ENCODE data around the gene DLK1. TPM values are rescaled to one million over a fixed set of nuclear protein-coding genes. Genes with fewer than 3 reads are reported as not detected.

The DLK1 gene
- total and polyA plus RNA-seq, 11 donors = 1.4 to 52.4 (median 9.3) TPM

- WGBS, 4 donors = 78 to 80% (median 80%) methylated on average over 10 to 17 of the region's 17 CpGs
- H3K4me3 ChIP-seq = no peak overlapping the region
- intact Hi-C loops (cut with DNase I) = no loop called here
- DNase-seq (peak in 3 of 5 donors; percentile 5 to 11 (median 9)), ATAC-seq (no peak)
- no peaks in the 10 kb centered on the region for H3K36me3 ChIP-seq
- no peak for TF ChIP-seq POLR2A (IDR thresholded peaks at IDR 0.05)
- no peak for TF ChIP-seq CTCF (IDR thresholded peaks at IDR 0.05)
- peaks cover 0 to 17% (median 0%) of the 10 kb centered on the region in 9 donors for H3K27me3 ChIP-seq
- H3K27ac ChIP-seq = no peak overlapping the region
- no peaks in the 10 kb centered on the region for H3K4me1 ChIP-seq
- peaks cover 0 to 8% (median 0%) of the 10 kb centered on the region in 12 donors for H3K9me3 ChIP-seq
Observed at GRCh38 chr14:100737526-100737925, 10.8 kb downstream of the DLK1 start.

- peaks cover 0 to 14% (median 0%) of the 10 kb centered on the region in 9 donors for H3K27me3 ChIP-seq
- intact Hi-C loops (cut with DNase I) = no loop called here
- no peak overlapping the region for H3K27ac ChIP-seq
- DNase-seq (peak in 3 of 5 donors; percentile 4 to 13 (median 7)), ATAC-seq (no peak)
- TF ChIP-seq POLR2A (IDR thresholded peaks at IDR 0.05) = no peak
- no peak for TF ChIP-seq CTCF (IDR thresholded peaks at IDR 0.05)
- WGBS, 4 donors = 84 to 95% (median 89%) methylated on average over 3 to 6 of the region's 6 CpGs
- no peaks in the 10 kb centered on the region for H3K36me3 ChIP-seq
- H3K4me3 ChIP-seq = no peak overlapping the region
- no peaks in the 10 kb centered on the region for H3K4me1 ChIP-seq
- peaks cover 0 to 8% (median 0%) of the 10 kb centered on the region in 12 donors for H3K9me3 ChIP-seq
Observed at GRCh38 chr14:100738269-100738691, 11.6 kb downstream of the DLK1 start.

GRCh38 chr14:100738704-100739131 lies 12.0 kb downstream of the DLK1 start:
- Histone ChIP-seq H3K27ac (no peak overlapping the region), H3K36me3 (no peaks in the 10 kb centered on the region), H3K4me3 (no peak overlapping the region), H3K27me3 (peaks cover 0 to 14% (median 0%) of the 10 kb centered on the region in 9 donors), H3K9me3 (peaks cover 0 to 8% (median 0%) of the 10 kb centered on the region in 12 donors), H3K4me1 (no peaks in the 10 kb centered on the region)
- TF ChIP-seq POLR2A (IDR thresholded peaks at IDR 0.05) (no peak), CTCF (IDR thresholded peaks at IDR 0.05) (no peak)
- ATAC-seq (no peak), DNase-seq (peak in 3 of 5 donors; percentile 6 to 23 (median 9))
- WGBS, 4 donors = 94 to 97% (median 96%) methylated on average over 6 to 10 of the region's 10 CpGs
- intact Hi-C loops (cut with DNase I) = no loop called here

- peaks cover 0 to 9% (median 0%) of the 10 kb centered on the region in 9 donors for H3K27me3 ChIP-seq
- H3K4me1 ChIP-seq = no peaks in the 10 kb centered on the region
- intact Hi-C loops (cut with DNase I) = no loop called here
- H3K27ac ChIP-seq = no peak overlapping the region
- WGBS, 4 donors = 79 to 85% (median 85%) methylated on average over 11 of the region's 11 CpGs
- ATAC-seq = no peak
- TF ChIP-seq POLR2A (IDR thresholded peaks at IDR 0.05) = no peak
- TF ChIP-seq CTCF (IDR thresholded peaks at IDR 0.05) = no peak
- peaks cover 0 to 8% (median 0%) of the 10 kb centered on the region in 12 donors for H3K9me3 ChIP-seq
- no peaks in the 10 kb centered on the region for H3K36me3 ChIP-seq
- peak in 1 of 5 donors; percentile 3 for DNase-seq
- H3K4me3 ChIP-seq = no peak overlapping the region
Observed at GRCh38 chr14:100739306-100739705, 12.6 kb downstream of the DLK1 start.

Data from heart left ventricle (tissue), 16 donors.